Right lobe of liver (tissue), 4 donors: Measurements from ENCODE around the gene ACER3.

ENCODE experiments used
- CTCF ChIP-seq, 4 donors: fragments of 200-600 bp in 3 of 4; fragments of 450-650 bp in 1 of 4; IDR thresholded peaks; one replicate each; pipeline versions ENCODE4 v1.5.1 to v1.8.0; 2016 to 2022; ENCODE audit warnings: antibody characterized with exemption in 4 of 4, mild to moderate bottlenecking in 2 of 4
- POLR2A ChIP-seq: fragments of 450-650 bp; IDR thresholded peaks from one replicate; pipeline ENCODE4 v1.6.1; 2017; ENCODE audit warnings: antibody characterized with exemption, mild to moderate bottlenecking
- donor health status: DM: no; HTN: no; CAD: no.
- donor health status: DM: no; HTN: no; CAD: no.
- donor health status: DM: no; HTN: yes; CAD: no.

- TF ChIP-seq POLR2A (no peak), CTCF (IDR thresholded peaks at IDR 0.05) (peak in 2 of 4 donors; percentile 5 to 18)
Observed at GRCh38 chr11:76844511-76844910, 16.2 kb upstream of the ACER3 start.
